ENCODE data around the gene CARD19. TPM values are rescaled to one million over a fixed set of nuclear protein-coding genes. Genes with fewer than 3 reads are reported as not detected.

CARD19 gene
- polyA plus RNA-seq, 1 donor (not counting 4 experiments of a cell fraction or from before 2014, with no cell fraction given), result 36.7 TPM

DNA sequence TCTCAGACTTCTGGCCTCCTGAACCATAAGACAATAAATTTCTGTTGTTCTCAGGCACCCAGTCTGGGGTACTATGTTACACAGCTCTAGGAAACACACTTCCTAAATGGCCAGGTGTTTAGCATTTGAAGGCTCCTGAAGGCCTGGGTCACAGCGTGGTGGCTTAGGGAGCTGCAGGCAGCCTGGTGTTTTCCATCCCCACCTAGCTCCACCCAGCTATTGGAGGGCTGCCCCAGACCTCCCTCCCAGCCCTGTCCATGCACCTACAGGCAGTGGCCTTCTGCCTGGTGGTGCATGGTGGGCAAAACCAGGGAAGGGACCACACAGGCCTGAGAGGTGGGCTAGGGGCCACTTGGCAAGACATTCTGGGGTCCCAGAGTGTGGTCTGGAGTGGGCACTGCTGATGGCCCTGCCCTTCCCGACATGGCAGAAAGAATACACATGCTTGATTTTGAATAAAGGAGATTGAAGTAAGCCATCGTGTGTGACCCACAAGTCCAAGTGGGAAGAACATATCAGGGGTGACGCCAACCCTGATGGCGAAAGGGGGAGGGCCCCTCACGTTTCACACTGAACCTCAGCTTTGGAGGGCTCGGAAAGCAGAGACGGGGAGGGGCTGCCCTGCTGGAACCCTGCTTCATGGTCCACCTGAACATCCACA, 38.8 kb upstream of the CARD19 start:
- dilution Hi-C loops (cut with MboI; ENCODE audit: extremely low pct_ligation_motif_present, low sequenced_read_pairs), result no loop called here
- Histone ChIP-seq H3K4me3 (ENCODE audit: control insufficient read depth in 2 of 3, extremely low read depth in 1 of 3, insufficient read depth in 2 of 3, low read depth in 1 of 3, low read length in 3 of 3) (no peak overlapping the region), H3K27me3 (ENCODE audit: control insufficient read depth, extremely low read depth, insufficient read depth, low read length) (peaks cover 10% of the 10 kb centered on the region), H3K9ac (ENCODE audit: control insufficient read depth, extremely low read depth, insufficient read depth, low read length) (no peak overlapping the region), H3K4me2 (ENCODE audit: control insufficient read depth, extremely low read depth, insufficient read depth, low read depth, low read length) (no peak overlapping the region), H3K27ac (ENCODE audit: control insufficient read depth, insufficient read depth, low read length) (no peak overlapping the region), H3K9me1 (ENCODE audit: control insufficient read depth, extremely low read depth, insufficient read depth, low read length) (no peaks in the 10 kb centered on the region), H3K79me2 (ENCODE audit: control insufficient read depth, insufficient read depth, low read length) (no peaks in the 10 kb centered on the region), H2AFZ (ENCODE audit: control insufficient read depth, low read length) (no peak overlapping the region), H3K4me1 (ENCODE audit: control insufficient read depth, extremely low read depth, insufficient read depth, low read length) (no peaks in the 10 kb centered on the region), H3K9me3 (ENCODE audit: control insufficient read depth, low read depth, low read length) (no peaks in the 10 kb centered on the region), H4K20me1 (ENCODE audit: control insufficient read depth, extremely low read depth, insufficient read depth, low read length) (no peaks in the 10 kb centered on the region), H3K36me3 (ENCODE audit: control insufficient read depth in 2 of 2, extremely low read depth in 1 of 2, insufficient read depth in 2 of 2, low read length in 2 of 2) (no peaks in the 10 kb centered on the region)
- TF ChIP-seq, protein P1, sequence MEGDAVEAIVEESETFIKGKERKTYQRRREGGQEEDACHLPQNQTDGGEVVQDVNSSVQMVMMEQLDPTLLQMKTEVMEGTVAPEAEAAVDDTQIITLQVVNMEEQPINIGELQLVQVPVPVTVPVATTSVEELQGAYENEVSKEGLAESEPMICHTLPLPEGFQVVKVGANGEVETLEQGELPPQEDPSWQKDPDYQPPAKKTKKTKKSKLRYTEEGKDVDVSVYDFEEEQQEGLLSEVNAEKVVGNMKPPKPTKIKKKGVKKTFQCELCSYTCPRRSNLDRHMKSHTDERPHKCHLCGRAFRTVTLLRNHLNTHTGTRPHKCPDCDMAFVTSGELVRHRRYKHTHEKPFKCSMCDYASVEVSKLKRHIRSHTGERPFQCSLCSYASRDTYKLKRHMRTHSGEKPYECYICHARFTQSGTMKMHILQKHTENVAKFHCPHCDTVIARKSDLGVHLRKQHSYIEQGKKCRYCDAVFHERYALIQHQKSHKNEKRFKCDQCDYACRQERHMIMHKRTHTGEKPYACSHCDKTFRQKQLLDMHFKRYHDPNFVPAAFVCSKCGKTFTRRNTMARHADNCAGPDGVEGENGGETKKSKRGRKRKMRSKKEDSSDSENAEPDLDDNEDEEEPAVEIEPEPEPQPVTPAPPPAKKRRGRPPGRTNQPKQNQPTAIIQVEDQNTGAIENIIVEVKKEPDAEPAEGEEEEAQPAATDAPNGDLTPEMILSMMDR (optimal IDR thresholded peaks at IDR 0.05 in 1 of 3, IDR thresholded peaks at IDR 0.05 in 1 of 3, conservative IDR thresholded peaks at IDR 0.05 in 1 of 3; ENCODE audit: extremely low read depth in 1 of 3, insufficient read depth in 2 of 3, low read length in 3 of 3), result no peak
- TF ChIP-seq EZH2 (IDR thresholded peaks at IDR 0.05; ENCODE audit: low read length), result no peak
- DNase-seq (ENCODE audit: low read depth, low spot score), result no peak
- no peak for FAIRE-seq

DNA sequence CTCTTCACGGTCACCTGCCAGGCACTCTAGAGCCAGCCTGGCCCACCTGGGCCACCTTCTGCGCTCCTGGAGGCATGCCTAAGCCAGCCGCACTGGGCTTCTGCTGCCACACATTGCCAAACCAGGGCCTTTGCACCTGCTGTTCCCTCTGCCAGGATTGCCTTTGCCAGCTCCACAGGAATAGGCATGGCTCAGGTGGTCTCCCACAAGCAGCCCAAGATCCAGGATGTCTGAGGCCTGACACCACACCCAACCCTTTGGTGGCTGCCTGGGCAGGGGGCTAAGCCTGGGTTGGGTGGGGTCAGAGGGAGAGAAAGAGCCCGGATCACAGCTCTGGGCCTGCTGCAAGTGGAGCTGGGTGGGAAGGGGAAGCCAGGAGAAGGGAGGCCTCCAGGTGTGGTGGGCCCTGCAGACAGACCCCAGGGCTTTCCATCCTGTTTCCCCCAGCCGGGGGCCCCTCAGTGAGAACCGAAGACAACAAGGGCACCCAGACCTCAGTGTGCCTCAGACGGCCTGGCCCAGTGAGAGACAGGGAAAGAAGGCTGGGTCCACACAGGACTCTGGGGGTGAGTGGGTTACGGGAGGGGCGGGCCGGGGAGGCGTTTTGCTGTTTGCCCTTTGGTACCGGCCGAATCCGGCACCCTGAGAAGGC, 38.2 kb upstream of the CARD19 start:
- H3K36me3 ChIP-seq (ENCODE audit: control insufficient read depth in 2 of 2, extremely low read depth in 1 of 2, insufficient read depth in 2 of 2, low read length in 2 of 2), result no peaks in the 10 kb centered on the region
- no peak for DNase-seq (ENCODE audit: low read depth, low spot score)
- no peaks in the 10 kb centered on the region for H3K9me1 ChIP-seq (ENCODE audit: control insufficient read depth, extremely low read depth, insufficient read depth, low read length)
- H3K27me3 ChIP-seq (ENCODE audit: control insufficient read depth, extremely low read depth, insufficient read depth, low read length), result peaks cover 10% of the 10 kb centered on the region
- H3K27ac ChIP-seq (ENCODE audit: control insufficient read depth, insufficient read depth, low read length), result no peak overlapping the region
- H3K4me1 ChIP-seq (ENCODE audit: control insufficient read depth, extremely low read depth, insufficient read depth, low read length), result no peaks in the 10 kb centered on the region
- no peaks in the 10 kb centered on the region for H3K9me3 ChIP-seq (ENCODE audit: control insufficient read depth, low read depth, low read length)
- H2AFZ ChIP-seq (ENCODE audit: control insufficient read depth, low read length), result no peak overlapping the region
- H3K9ac ChIP-seq (ENCODE audit: control insufficient read depth, extremely low read depth, insufficient read depth, low read length), result no peak overlapping the region
- no peaks in the 10 kb centered on the region for H3K79me2 ChIP-seq (ENCODE audit: control insufficient read depth, insufficient read depth, low read length)
- H3K4me3 ChIP-seq (ENCODE audit: control insufficient read depth in 2 of 3, extremely low read depth in 1 of 3, insufficient read depth in 2 of 3, low read depth in 1 of 3, low read length in 3 of 3), result no peak overlapping the region
- no peak overlapping the region for H3K4me2 ChIP-seq (ENCODE audit: control insufficient read depth, extremely low read depth, insufficient read depth, low read depth, low read length)
- FAIRE-seq, result no peak
- dilution Hi-C loops (cut with MboI; ENCODE audit: extremely low pct_ligation_motif_present, low sequenced_read_pairs), result no loop called here
- TF ChIP-seq, protein P1 (optimal IDR thresholded peaks at IDR 0.05 in 1 of 3, IDR thresholded peaks at IDR 0.05 in 1 of 3, conservative IDR thresholded peaks at IDR 0.05 in 1 of 3; ENCODE audit: extremely low read depth in 1 of 3, insufficient read depth in 2 of 3, low read length in 3 of 3), result no peak
- no peak for TF ChIP-seq EZH2 (IDR thresholded peaks at IDR 0.05; ENCODE audit: low read length)
- H4K20me1 ChIP-seq (ENCODE audit: control insufficient read depth, extremely low read depth, insufficient read depth, low read length), result no peaks in the 10 kb centered on the region
